MCF 10A (cell line): ENCODE results near the gene RPS6KA4. TPM values are rescaled to one million over a fixed set of nuclear protein-coding genes. Genes with fewer than 3 reads are reported as not detected.
A peak's percentile ranks its signal among the peaks of the same experiment; 100 is the strongest.
"Not testable (repeated sequence)": the region's sequence is repeated elsewhere in the genome, so short reads cannot be mapped to it uniquely, and the experiment has no call there.

Experiments
- BruUV-seq: library from RNA; stranded (reverse); fragments of 400-500 nt; replicated peaks from 2 replicates; lab custom pipeline; 2021; lab: Mats Ljungman, UMichigan
- CTCF ChIA-PET: fragments of 300-600 bp; sonication (Branson Sonifier 250); formaldehyde crosslinking; extraction: SDS; loops from one replicate; lab custom pipeline; 2021; ENCODE audit warnings: antibody characterized with exemption, inconsistent platforms; lab: Yijun Ruan, JAX
- POLR2A ChIA-PET: fragments of 300-600, 350-650 bp; sonication (Branson Sonifier 250); formaldehyde crosslinking; extraction: SDS; loops from one replicate; lab custom pipeline; 2020; ENCODE audit warnings: antibody characterized with exemption, inconsistent platforms; lab: Yijun Ruan, JAX
- DNase-seq: peaks from one replicate; pipeline ENCODE4 v3.0.0-alpha.2; 2018; ENCODE audit not compliant: unreplicated experiment
- H3K27ac Mint-ChIP-seq: one replicate; pipeline ENCODE4 v1.8.0; 2022; ENCODE audit warnings: mild to moderate bottlenecking, low read depth, mixed read lengths; ENCODE audit not compliant: unreplicated experiment
- H3K27me3 Mint-ChIP-seq: one replicate; pipeline ENCODE4 v1.8.0; 2022; ENCODE audit warnings: mixed read lengths; ENCODE audit not compliant: insufficient read depth, unreplicated experiment
- H3K36me3 Mint-ChIP-seq: one replicate; pipeline ENCODE4 v1.8.0; 2022; ENCODE audit warnings: mild to moderate bottlenecking, moderate library complexity, mixed read lengths; ENCODE audit not compliant: insufficient read depth, unreplicated experiment
- H3K4me1 Mint-ChIP-seq: one replicate; pipeline ENCODE4 v1.8.0; 2022; ENCODE audit warnings: mixed read lengths; ENCODE audit not compliant: insufficient read depth, unreplicated experiment
- H3K4me3 Mint-ChIP-seq: one replicate; pipeline ENCODE4 v1.8.0; 2022; ENCODE audit warnings: mild to moderate bottlenecking, moderate library complexity, mixed read lengths; ENCODE audit not compliant: unreplicated experiment
- H3K9me3 Mint-ChIP-seq: one replicate; pipeline ENCODE4 v1.8.0; 2022; ENCODE audit warnings: mixed read lengths; ENCODE audit not compliant: unreplicated experiment
- CTCF ChIP-seq: fragments of 200-600 bp; IDR thresholded peaks from one replicate; pipeline ENCODE4 v1.8.0; 2022; ENCODE audit warnings: antibody characterized with exemption, mild to moderate bottlenecking; ENCODE audit not compliant: unreplicated experiment
- intact Hi-C: fragments of 100-400 bp; cut with micrococcal nuclease; formaldehyde crosslinking; loops from 2 replicates; pipeline ENCODE4 v1.14.1; 2022
- total RNA-seq: library from RNA; stranded (reverse); gene quantifications from 2 replicates; pipeline ENCODE4 v1.2.3, GENCODE V29; 2022

Gene RPS6KA4
- total RNA-seq, 1 experiment from 2014 or later, result 42.5 TPM

DNA sequence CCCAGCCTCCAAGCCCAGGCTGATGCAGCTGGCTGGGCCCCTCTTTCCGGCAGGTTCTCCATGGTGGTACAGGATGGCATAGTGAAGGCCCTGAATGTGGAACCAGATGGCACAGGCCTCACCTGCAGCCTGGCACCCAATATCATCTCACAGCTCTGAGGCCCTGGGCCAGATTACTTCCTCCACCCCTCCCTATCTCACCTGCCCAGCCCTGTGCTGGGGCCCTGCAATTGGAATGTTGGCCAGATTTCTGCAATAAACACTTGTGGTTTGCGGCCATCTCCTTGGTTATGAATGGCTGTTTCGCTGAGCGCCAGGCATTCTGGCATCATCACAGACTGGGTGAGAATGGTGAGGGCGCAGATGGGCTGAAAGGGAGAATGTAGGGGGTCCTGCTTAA lies 37.4 kb upstream of the RPS6KA4 start:
- intact Hi-C loops, result no loop called here
- ChIA-PET POLR2A (interaction anchor here (0.8 to 5.3 kb wide), 6 partner anchors 10 to 53 kb away, joined by 3 to 89 read pairs (median 5); partner anchors contain the start of gene ESRRA), CTCF (interaction anchor here (0.6 to 4.5 kb wide), 5 partner anchors 10 to 1724 kb away, joined by 3 to 33 read pairs (median 4); no protein-coding TSS in a partner anchor)
- peak; percentile 88 for DNase-seq
- Mint-ChIP-seq H3K4me1 (peaks cover 40% of the 10 kb centered on the region), H3K27me3 (no peaks in the 10 kb centered on the region), H3K4me3 (peak overlapping the region; percentile 46), H3K36me3 (peaks cover 35% of the 10 kb centered on the region), H3K9me3 (no peaks in the 10 kb centered on the region), H3K27ac (peak overlapping the region; percentile 93)
- TF ChIP-seq CTCF, result no peak
- no TSS peak for BruUV-seq

DNA sequence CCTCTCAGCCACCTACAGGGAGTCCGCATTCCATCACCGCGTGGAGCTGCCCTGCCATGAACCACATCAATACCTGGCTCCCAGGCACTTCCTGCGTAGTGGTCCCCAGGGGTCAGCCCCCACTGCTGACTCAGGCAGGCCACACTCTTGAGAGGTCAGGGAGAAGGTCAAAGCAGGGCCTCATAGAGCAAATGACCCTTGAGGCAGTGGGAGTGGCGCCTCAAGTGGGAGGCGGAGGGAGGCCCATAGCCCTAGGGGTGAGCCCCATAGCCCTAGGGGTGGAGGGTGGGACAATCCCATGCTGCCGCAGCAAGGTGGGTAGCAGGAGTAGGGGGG lies 36.1 kb upstream of the RPS6KA4 start:
- POLR2A ChIA-PET, result interaction anchor here (0.6 to 5.3 kb wide), 6 partner anchors 10 to 83 kb away, joined by 3 to 89 read pairs (median 6); partner anchors contain the start of gene ESRRA
- peaks cover 40% of the 10 kb centered on the region for H3K4me1 Mint-ChIP-seq
- H3K9me3 Mint-ChIP-seq, result no peaks in the 10 kb centered on the region
- no TSS peak for BruUV-seq
- CTCF ChIA-PET, result interaction anchor here (1.1 to 4.5 kb wide), 3 partner anchors 9 to 73 kb away, joined by 3 to 33 read pairs (median 32); no protein-coding TSS in a partner anchor
- H3K4me3 Mint-ChIP-seq, result no peak overlapping the region
- H3K27me3 Mint-ChIP-seq, result no peaks in the 10 kb centered on the region
- no peak for DNase-seq
- no peak for TF ChIP-seq CTCF
- H3K36me3 Mint-ChIP-seq, result peaks cover 30% of the 10 kb centered on the region
- intact Hi-C loops, result no loop called here
- no peak overlapping the region for H3K27ac Mint-ChIP-seq

DNA sequence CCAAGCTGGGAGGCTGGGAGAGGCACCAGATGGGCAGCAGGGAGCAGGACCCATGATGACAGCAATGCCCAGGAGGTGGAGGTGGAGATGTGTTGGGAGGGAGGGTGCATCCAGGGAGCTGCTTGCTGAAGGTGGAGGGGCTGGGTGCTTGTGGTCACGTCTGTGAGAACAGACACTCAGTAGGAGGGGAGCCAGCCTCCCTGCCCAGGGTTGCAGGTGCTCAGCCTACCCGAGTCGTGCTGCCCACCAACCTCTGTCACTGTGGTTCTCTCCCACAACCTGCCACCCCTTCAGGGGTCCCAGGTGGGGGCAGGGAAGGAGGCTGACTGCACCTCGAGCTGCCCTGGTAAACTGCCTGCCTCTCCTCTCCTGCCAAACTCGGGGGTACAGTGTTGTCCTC lies 35.6 kb upstream of the RPS6KA4 start:
- intact Hi-C loops, result no loop called here
- Mint-ChIP-seq H3K27ac (peak overlapping the region; percentile 94), H3K4me1 (peaks cover 40% of the 10 kb centered on the region), H3K27me3 (no peaks in the 10 kb centered on the region), H3K9me3 (no peaks in the 10 kb centered on the region), H3K36me3 (peaks cover 27% of the 10 kb centered on the region), H3K4me3 (no peak overlapping the region)
- BruUV-seq, result no TSS peak
- no peak for DNase-seq
- ChIA-PET POLR2A (interaction anchor here (0.9 to 5.3 kb wide), 6 partner anchors 10 to 54 kb away, joined by 5 to 89 read pairs (median 8); partner anchors contain the start of gene ESRRA), CTCF (interaction anchor here (0.9 to 4.5 kb wide), 4 partner anchors 8 to 37 kb away, joined by 3 to 33 read pairs (median 18); no protein-coding TSS in a partner anchor)
- no peak for TF ChIP-seq CTCF

DNA sequence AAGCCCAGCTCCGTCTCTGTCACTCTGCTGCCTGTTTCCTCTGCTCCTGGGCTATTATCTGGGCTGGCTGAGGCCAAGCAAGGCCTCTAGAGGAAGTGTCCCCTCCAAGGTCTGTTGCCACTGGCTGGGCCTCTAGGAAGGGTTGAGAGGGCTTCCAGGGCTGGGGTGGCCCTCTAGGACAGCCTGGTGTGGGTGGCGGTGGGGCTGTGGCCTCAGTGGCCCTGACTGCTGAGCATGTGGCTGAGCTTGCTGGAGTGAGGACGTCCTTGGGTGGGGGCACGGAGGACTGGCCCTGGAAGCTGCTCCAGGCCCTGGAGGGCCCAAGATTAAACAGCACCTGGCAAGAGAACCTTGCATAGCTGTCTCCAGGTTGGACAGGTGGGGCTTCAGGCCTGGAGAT lies 35.0 kb upstream of the RPS6KA4 start:
- BruUV-seq, H3K9me3 Mint-ChIP-seq, intact Hi-C loops, DNase-seq, H3K4me3 Mint-ChIP-seq, H3K27me3 Mint-ChIP-seq: not testable (repeated sequence)
- ChIA-PET POLR2A (interaction anchor here (0.7 to 5.3 kb wide), 10 partner anchors 9 to 531 kb away, joined by 3 to 89 read pairs (median 6); partner anchors contain the start of gene ESRRA), CTCF (interaction anchor here (0.6 to 4.5 kb wide), 6 partner anchors 8 to 339 kb away, joined by 3 to 33 read pairs (median 6); no protein-coding TSS in a partner anchor)
- Mint-ChIP-seq H3K27ac (peak overlapping the region; percentile 94), H3K4me1 (peaks cover 37% of the 10 kb centered on the region), H3K36me3 (peaks cover 24% of the 10 kb centered on the region)
